ENCODE results near the gene WASF2. TPM values are rescaled to one million over a fixed set of nuclear protein-coding genes. Genes with fewer than 3 reads are reported as not detected.

The WASF2 gene
- total and polyA plus RNA-seq, 2 of the 13 experiments (the other 11 are each of a cell fraction or from before 2014, with no cell fraction given): 10.4 to 27.7 TPM

- no peak for ATAC-seq
- Histone ChIP-seq H3K79me2 (ENCODE audit: insufficient read depth, low read length) (no peaks in the 10 kb centered on the region), H3K36me3 (replicated peaks in 1 of 2; ENCODE audit: control insufficient read depth in 1 of 2, insufficient read depth in 2 of 2, low read length in 2 of 2) (peaks cover 0 to 3% of the 10 kb centered on the region in 2 experiments; a peak in 2 of 5 replicates), H3K4me2 (ENCODE audit: low read depth, low read length) (no peak overlapping the region), H3K4me3 (replicated peaks in 1 of 3; ENCODE audit: insufficient read depth in 1 of 3, low read depth in 2 of 3, low read length in 3 of 3) (no peak overlapping the region), H2AFZ (ENCODE audit: low read length) (no peak overlapping the region), H3K9ac (ENCODE audit: insufficient read depth, low read depth, low read length) (no peak overlapping the region), H3K27me3 (ENCODE audit: control insufficient read depth in 1 of 2, insufficient read depth in 2 of 2, low read length in 2 of 2) (no peaks in the 10 kb centered on the region), H4K20me1 (ENCODE audit: insufficient read depth, low read length) (no peaks in the 10 kb centered on the region), H3K4me1 (ENCODE audit: insufficient read depth, low read length) (peaks cover 17% of the 10 kb centered on the region), H3K27ac (ENCODE audit: extremely low read length, insufficient read depth, low read length) (no peak overlapping the region), H3K9me3 (ENCODE audit: low read length) (no peaks in the 10 kb centered on the region)
- ChIA-PET CTCF (ENCODE audit: low intra/inter-chr PET ratio, low total read pairs) (no interaction called here), POLR2A (interaction anchor here (1.3 kb wide), 1 partner anchor 34 kb away, joined by 3 read pairs; no protein-coding TSS in a partner anchor)
- BruUV-seq (replicated peaks): no TSS peak
- intact Hi-C loops (cut with micrococcal nuclease; ENCODE audit: unreplicated experiment): no loop called here
- in situ Hi-C loops (cut with HindIII; ENCODE audit: extremely low pct_ligation_motif_present, low pct_unique_long_range_greater_than_20kb): no loop called here
- DNase-seq (ENCODE audit: low spot score): no peak
- 95% methylated on average over 15 of the region's 15 CpGs for WGBS (ENCODE audit: low lambda C conversion rate)
- no peak for TF ChIP-seq SP140L (CRISPR knock-in tag; IDR thresholded peaks at IDR 0.05; ENCODE audit: borderline replicate concordance)
- no peak for FAIRE-seq
These were observed 46.2 kb upstream of the WASF2 start for GRCh38 chr1:27536010-27536757.

GRCh38 chr1:27535386-27535785, 45.4 kb upstream of the WASF2 start:
- Histone ChIP-seq H3K4me2 (ENCODE audit: low read depth, low read length) (no peak overlapping the region), H3K36me3 (replicated peaks in 1 of 2; ENCODE audit: control insufficient read depth in 1 of 2, insufficient read depth in 2 of 2, low read length in 2 of 2) (peaks cover 0 to 3% of the 10 kb centered on the region in 2 experiments; a peak in 1 of 5 replicates), H3K27ac (ENCODE audit: extremely low read length, insufficient read depth, low read length) (no peak overlapping the region), H4K20me1 (ENCODE audit: insufficient read depth, low read length) (no peaks in the 10 kb centered on the region), H3K9ac (ENCODE audit: insufficient read depth, low read depth, low read length) (no peak overlapping the region), H3K9me3 (ENCODE audit: low read length) (no peaks in the 10 kb centered on the region), H3K79me2 (ENCODE audit: insufficient read depth, low read length) (no peaks in the 10 kb centered on the region), H3K27me3 (ENCODE audit: control insufficient read depth in 1 of 2, insufficient read depth in 2 of 2, low read length in 2 of 2) (no peaks in the 10 kb centered on the region), H3K4me1 (ENCODE audit: insufficient read depth, low read length) (peaks cover 10% of the 10 kb centered on the region), H2AFZ (ENCODE audit: low read length) (no peak overlapping the region), H3K4me3 (replicated peaks in 1 of 3; ENCODE audit: insufficient read depth in 1 of 3, low read depth in 2 of 3, low read length in 3 of 3) (no peak overlapping the region)
- CTCF ChIA-PET (ENCODE audit: low intra/inter-chr PET ratio, low total read pairs): no interaction called here
- FAIRE-seq: no peak
- no peak for ATAC-seq
- WGBS (ENCODE audit: low lambda C conversion rate): 80% methylated on average over 2 of the region's 2 CpGs
- TF ChIP-seq ZNF124 (CRISPR knock-in tag; IDR thresholded peaks at IDR 0.05) (no peak), THAP7 (CRISPR knock-in tag; IDR thresholded peaks at IDR 0.05) (no peak), MLX (CRISPR knock-in tag; IDR thresholded peaks at IDR 0.05) (no peak), LBX2 (CRISPR knock-in tag; IDR thresholded peaks at IDR 0.05; ENCODE audit: borderline replicate concordance) (no peak), CENPBD1 (CRISPR knock-in tag; IDR thresholded peaks at IDR 0.05; ENCODE audit: borderline replicate concordance, low read depth) (no peak)
- in situ Hi-C loops (cut with HindIII; ENCODE audit: extremely low pct_ligation_motif_present, low pct_unique_long_range_greater_than_20kb) (no loop called here), intact Hi-C loops (cut with micrococcal nuclease; ENCODE audit: unreplicated experiment) (no loop called here)
- no peak for DNase-seq (ENCODE audit: low spot score)
- POLR2A ChIA-PET: interaction anchor here (1.3 kb wide), 1 partner anchor 34 kb away, joined by 3 read pairs; no protein-coding TSS in a partner anchor
- BruUV-seq (replicated peaks): no TSS peak
